Measurements from ENCODE around the gene RBFOX1. TPM values are rescaled to one million over a fixed set of nuclear protein-coding genes. Genes with fewer than 3 reads are reported as not detected.

RBFOX1 gene
- polyA plus RNA-seq, 1 experiment, result not detected

GRCh38 chr16:7644176-7644575, 311.5 kb downstream of the RBFOX1 start:
- TF ChIP-seq, protein P1, sequence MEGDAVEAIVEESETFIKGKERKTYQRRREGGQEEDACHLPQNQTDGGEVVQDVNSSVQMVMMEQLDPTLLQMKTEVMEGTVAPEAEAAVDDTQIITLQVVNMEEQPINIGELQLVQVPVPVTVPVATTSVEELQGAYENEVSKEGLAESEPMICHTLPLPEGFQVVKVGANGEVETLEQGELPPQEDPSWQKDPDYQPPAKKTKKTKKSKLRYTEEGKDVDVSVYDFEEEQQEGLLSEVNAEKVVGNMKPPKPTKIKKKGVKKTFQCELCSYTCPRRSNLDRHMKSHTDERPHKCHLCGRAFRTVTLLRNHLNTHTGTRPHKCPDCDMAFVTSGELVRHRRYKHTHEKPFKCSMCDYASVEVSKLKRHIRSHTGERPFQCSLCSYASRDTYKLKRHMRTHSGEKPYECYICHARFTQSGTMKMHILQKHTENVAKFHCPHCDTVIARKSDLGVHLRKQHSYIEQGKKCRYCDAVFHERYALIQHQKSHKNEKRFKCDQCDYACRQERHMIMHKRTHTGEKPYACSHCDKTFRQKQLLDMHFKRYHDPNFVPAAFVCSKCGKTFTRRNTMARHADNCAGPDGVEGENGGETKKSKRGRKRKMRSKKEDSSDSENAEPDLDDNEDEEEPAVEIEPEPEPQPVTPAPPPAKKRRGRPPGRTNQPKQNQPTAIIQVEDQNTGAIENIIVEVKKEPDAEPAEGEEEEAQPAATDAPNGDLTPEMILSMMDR (IDR thresholded peaks at IDR 0.05; ENCODE audit: low read depth, low read length), result no peak
- H3K27me3 ChIP-seq (ENCODE audit: control insufficient read depth, insufficient read depth, low read length), result no peaks in the 10 kb centered on the region
- no peak for DNase-seq (ENCODE audit: low read depth, low spot score)
- peaks cover 21% of the 10 kb centered on the region for H3K9me3 ChIP-seq (ENCODE audit: control insufficient read depth, insufficient read depth, low read length)
- POLR2A ChIA-PET, result no interaction called here
- CTCF ChIA-PET, result no interaction called here
- no peak overlapping the region for H3K4me3 ChIP-seq (ENCODE audit: low read depth, low read length)
- no peak overlapping the region for H3K27ac ChIP-seq (ENCODE audit: low read depth, low read length)

- H3K9me3 ChIP-seq (ENCODE audit: control insufficient read depth, insufficient read depth, low read length), result peaks cover 26% of the 10 kb centered on the region
- ChIA-PET POLR2A (no interaction called here), CTCF (no interaction called here)
- DNase-seq (ENCODE audit: low read depth, low spot score), result no peak
- TF ChIP-seq, protein P1 (IDR thresholded peaks at IDR 0.05; ENCODE audit: low read depth, low read length), result no peak
- no peak overlapping the region for H3K27ac ChIP-seq (ENCODE audit: low read depth, low read length)
- no peak overlapping the region for H3K4me3 ChIP-seq (ENCODE audit: low read depth, low read length)
- no peaks in the 10 kb centered on the region for H3K27me3 ChIP-seq (ENCODE audit: control insufficient read depth, insufficient read depth, low read length)
These were observed 312.2 kb downstream of the RBFOX1 start for GRCh38 chr16:7644811-7645210.

DNA sequence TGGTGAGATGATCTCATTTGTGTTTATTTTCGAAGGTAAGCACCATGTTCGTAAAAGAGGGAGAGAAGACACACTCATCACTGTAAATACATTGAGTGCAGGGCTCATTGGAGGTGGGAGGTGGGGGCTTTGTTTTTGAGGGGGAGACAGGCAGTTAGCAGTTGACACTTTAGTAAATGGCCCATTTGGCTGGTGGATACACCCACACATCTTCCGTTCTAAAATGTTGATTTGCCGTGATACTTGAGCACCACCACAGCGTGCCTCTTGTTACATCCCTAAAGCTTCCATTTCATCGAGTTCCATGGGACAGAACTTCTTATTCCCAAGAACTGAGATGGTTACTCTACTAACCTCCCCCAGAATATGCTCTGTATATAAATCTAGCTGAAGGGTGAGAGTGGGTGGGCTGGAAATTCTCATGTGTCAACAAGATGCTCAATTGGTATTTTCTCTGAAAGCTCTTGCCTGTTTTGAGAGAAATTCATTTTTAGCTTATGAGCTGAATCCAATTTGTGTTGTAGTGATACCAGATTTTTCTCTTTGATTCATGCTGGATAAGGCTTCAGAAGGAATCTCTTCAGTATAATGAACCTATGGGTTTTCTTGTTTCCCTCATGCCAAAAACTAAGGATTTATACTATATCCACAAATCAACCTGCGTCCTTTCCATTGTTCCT, 314.3 kb downstream of the RBFOX1 start:
- TF ChIP-seq, protein P1 (IDR thresholded peaks at IDR 0.05; ENCODE audit: low read depth, low read length), result no peak
- DNase-seq (ENCODE audit: low read depth, low spot score), result no peak
- peaks cover 31% of the 10 kb centered on the region for H3K9me3 ChIP-seq (ENCODE audit: control insufficient read depth, insufficient read depth, low read length)
- no peaks in the 10 kb centered on the region for H3K27me3 ChIP-seq (ENCODE audit: control insufficient read depth, insufficient read depth, low read length)
- POLR2A ChIA-PET, result no interaction called here
- H3K27ac ChIP-seq (ENCODE audit: low read depth, low read length), result no peak overlapping the region
- CTCF ChIA-PET, result no interaction called here
- H3K4me3 ChIP-seq (ENCODE audit: low read depth, low read length), result no peak overlapping the region

- TF ChIP-seq, protein P1 (IDR thresholded peaks at IDR 0.05; ENCODE audit: low read depth, low read length), result no peak
- Histone ChIP-seq H3K27me3 (ENCODE audit: control insufficient read depth, insufficient read depth, low read length) (no peaks in the 10 kb centered on the region), H3K27ac (ENCODE audit: low read depth, low read length) (no peak overlapping the region), H3K4me3 (ENCODE audit: low read depth, low read length) (no peak overlapping the region), H3K9me3 (ENCODE audit: control insufficient read depth, insufficient read depth, low read length) (peaks cover 41% of the 10 kb centered on the region)
- DNase-seq (ENCODE audit: low read depth, low spot score), result no peak
- POLR2A ChIA-PET, result no interaction called here
- CTCF ChIA-PET, result no interaction called here
These were observed 317.8 kb downstream of the RBFOX1 start for GRCh38 chr16:7650431-7650830.

DNA sequence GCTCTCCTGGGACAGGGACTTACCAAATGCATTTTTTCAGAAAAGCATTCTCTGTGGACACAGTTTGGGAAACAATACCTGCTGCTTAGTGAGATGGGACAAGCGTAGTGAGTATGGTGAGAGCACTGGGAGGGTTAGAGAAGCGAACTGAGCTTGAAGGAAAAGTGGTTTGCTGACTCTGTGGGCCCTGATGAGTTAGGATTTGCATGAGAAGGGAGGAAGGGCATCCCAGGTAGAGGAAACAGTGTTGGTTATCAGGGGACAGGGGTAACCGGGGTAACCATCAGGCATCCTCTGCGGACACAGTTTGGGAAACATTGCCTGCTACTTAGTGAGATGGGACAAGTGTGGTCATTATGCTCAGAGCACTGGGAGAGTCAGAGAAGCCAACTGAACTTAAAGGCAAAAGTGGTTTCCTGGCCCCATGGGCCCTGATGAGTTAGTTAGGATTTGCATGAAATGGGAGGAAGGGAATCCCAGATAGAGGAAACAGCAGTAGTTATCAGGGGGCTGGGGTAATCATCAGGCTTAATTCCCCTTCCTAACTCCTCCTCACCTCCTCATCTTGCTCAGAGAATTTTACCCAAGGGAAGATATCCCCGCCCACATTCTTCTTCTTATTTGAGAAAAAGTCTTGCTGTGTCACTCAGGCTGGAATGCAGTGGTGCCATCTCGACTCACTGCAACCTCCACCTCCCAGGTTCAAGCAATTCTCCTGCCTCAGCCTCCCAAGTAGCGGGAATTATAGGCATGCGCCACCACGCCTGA, 319.3 kb downstream of the RBFOX1 start:
- POLR2A ChIA-PET, result no interaction called here
- TF ChIP-seq, protein P1 (IDR thresholded peaks at IDR 0.05; ENCODE audit: low read depth, low read length), result no peak
- Histone ChIP-seq H3K4me3 (ENCODE audit: low read depth, low read length) (no peak overlapping the region), H3K9me3 (ENCODE audit: control insufficient read depth, insufficient read depth, low read length) (peaks cover 35% of the 10 kb centered on the region), H3K27ac (ENCODE audit: low read depth, low read length) (no peak overlapping the region), H3K27me3 (ENCODE audit: control insufficient read depth, insufficient read depth, low read length) (no peaks in the 10 kb centered on the region)
- no peak for DNase-seq (ENCODE audit: low read depth, low spot score)
- CTCF ChIA-PET, result no interaction called here
